Measurements from ENCODE around the gene RNF207.
"Not testable (repeated sequence)": the region's sequence is repeated elsewhere in the genome, so short reads cannot be mapped to it uniquely, and the experiment has no call there.

The RNF207 gene

GRCh38 chr1:6199298-6200187 lies 6.4 kb upstream of the RNF207 start, which contains the start of gene RPL22:
Gene RPL22 (minus strand): TSS chr1:6199595. CDS start chr1:6199573, 22 bp downstream.
- DNase-seq: peak; percentile 77 to 99 (median 95)

GRCh38 chr1:6200188-6200809 lies 5.6 kb upstream of the RNF207 start:
- no peak for DNase-seq

- DNase-seq: no peak
Measured at GRCh38 chr1:6202256-6202655, 3.7 kb upstream of the RNF207 start.

GRCh38 chr1:6206520-6206855 lies 569 bp downstream of the RNF207 start:
- no peak for DNase-seq

GRCh38 chr1:6207075-6207885 lies 1.4 kb downstream of the RNF207 start:
- DNase-seq: no peak

GRCh38 chr1:6207921-6208320 lies 2.0 kb downstream of the RNF207 start:
- DNase-seq: no peak

GRCh38 chr1:6208723-6209660 lies 3.1 kb downstream of the RNF207 start:
- peak in 29 of 51 donors; percentile 5 to 55 (median 21) for DNase-seq

GRCh38 chr1:6209661-6210580 lies 4.0 kb downstream of the RNF207 start:
- DNase-seq: no peak

- no peak for DNase-seq
Measured at GRCh38 chr1:6210591-6211355, 4.9 kb downstream of the RNF207 start.

GRCh38 chr1:6211731-6212130 lies 5.8 kb downstream of the RNF207 start:
- no peak for DNase-seq

- DNase-seq: no peak
Measured at GRCh38 chr1:6212193-6212959, 6.5 kb downstream of the RNF207 start.

- no peak for DNase-seq
Measured at GRCh38 chr1:6218375-6219164, 12.7 kb downstream of the RNF207 start.

GRCh38 chr1:6219641-6220040 lies 13.7 kb downstream of the RNF207 start:
- not testable (repeated sequence) for DNase-seq

- DNase-seq: no peak
Measured at GRCh38 chr1:6220236-6220635, 14.3 kb downstream of the RNF207 start.

GRCh38 chr1:6221210-6221784 lies 15.4 kb downstream of the RNF207 start:
- no peak for DNase-seq

- no peak for DNase-seq
Measured at GRCh38 chr1:6222636-6223035, 16.7 kb downstream of the RNF207 start.

- DNase-seq: no peak
Measured at GRCh38 chr1:6223617-6224016, 17.7 kb downstream of the RNF207 start.

Measured in hypothalamus (tissue), 51 donors.